ENCODE measurements around the gene DENND4C.
"Not testable (repeated sequence)": the region's sequence is repeated elsewhere in the genome, so short reads cannot be mapped to it uniquely, and the experiment has no call there.

DENND4C gene

DNA sequence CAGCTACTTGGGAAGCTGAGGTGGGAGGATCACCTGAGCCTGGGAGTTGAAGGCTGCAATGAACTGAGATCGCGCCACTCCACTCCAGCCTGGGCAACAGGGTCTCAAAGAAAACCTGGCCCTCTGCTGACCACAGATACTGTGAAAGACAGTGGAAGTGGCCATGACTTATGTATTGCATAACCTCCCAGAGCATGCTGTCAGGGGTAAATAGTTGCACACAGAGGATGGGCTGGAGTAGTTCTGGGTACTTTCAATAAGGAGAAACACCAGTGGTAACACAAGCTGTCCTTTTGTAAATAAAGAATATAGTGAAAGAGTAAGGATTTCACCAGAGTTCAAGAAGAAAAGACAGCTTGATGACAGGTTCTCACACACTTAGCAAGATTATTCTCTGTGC lies 180.1 kb downstream of the DENND4C start:
- DNase-seq (ENCODE audit: low read depth): no peak

DNA sequence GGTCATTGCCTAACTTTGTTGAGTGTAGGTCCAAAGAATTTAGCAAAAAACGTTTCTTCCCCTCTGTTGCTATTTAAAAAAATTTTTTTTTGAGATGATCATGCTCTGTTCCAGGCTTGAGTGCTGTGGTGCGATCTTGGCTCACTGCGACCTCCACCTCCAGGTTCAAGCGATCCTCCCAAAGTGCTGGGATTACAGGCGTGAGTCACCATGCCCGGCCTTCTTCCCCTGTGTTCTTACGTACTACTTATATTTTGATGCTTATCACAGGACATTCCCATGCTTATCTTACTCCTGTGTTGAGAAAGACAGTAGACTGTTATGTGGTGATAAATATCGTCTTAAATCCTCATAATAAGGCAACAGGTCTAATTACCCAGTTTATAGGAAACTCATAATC lies 180.8 kb downstream of the DENND4C start:
- no peak for DNase-seq (ENCODE audit: low read depth)

DNA sequence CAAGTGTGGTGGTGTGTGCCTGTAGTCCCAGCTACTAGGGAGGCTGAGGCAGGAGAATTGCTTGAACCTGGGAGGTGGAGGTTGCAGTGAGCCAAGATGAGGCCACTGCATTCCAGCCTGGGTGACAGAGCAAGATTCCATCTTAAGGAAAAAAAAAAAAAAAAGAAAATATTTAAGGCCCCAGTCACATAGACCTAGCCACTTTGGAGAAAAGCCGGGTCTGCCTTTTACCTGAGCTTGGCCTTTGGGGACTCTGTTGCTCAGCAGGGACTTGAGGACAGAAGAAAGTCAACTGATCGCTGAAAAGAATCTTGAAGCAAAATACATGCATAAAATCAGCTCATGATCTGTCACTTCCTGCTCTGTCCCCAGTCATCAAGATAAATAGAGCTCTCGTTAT lies 183.0 kb downstream of the DENND4C start:
- DNase-seq (ENCODE audit: low read depth): not testable (repeated sequence)

DNA sequence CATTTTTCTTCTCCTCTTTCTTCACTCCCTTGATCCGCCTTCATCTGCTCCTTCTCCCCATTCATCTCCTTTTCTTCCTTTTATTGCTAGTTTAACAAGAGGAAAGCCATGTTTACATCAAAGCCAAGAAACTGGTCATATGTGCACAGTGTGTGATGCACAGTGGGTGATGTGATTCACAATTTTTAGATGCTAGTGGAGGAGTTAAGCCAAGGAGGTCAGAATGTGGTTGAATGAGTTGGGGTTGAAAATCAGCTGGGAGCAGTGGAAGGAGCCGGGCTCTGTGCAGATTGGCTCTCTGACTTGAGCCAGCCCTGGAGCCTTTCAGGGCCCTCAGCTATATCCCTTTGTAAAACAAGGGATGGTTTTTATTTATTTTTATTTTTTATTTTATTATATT lies 185.7 kb downstream of the DENND4C start:
- no peak for DNase-seq (ENCODE audit: low read depth)

DNA sequence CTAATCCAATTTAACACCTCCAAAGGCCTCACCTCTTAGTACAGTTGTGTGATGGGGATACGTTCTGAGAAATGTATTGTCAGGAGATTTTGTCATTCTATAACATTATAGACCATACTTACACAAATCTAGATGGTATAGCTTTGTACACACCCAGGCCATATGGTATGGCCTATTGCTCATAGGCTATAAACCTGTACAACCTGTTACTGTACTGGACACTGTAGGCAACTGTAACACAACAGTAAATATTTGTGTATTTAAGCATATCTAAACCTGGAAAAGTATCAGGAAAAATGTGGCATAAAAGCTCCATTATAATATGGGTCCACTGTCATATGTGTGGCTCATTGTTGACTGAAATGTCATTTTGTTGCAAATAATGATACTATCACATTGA lies 190.4 kb downstream of the DENND4C start:
- DNase-seq (ENCODE audit: low read depth): no peak

Data from activated T-cell treated with anti-CD3 and anti-CD28 coated beads for 24 hours (primary cell).